Fibroblast of villous mesenchyme (primary cell): ENCODE data around the gene NEDD8. TPM values are rescaled to one million over a fixed set of nuclear protein-coding genes. Genes with fewer than 3 reads are reported as not detected.

Experiments used
- DNase-seq: peaks from one replicate; pipeline ENCODE4 v3.0.0-alpha.2; 2010; ENCODE audit warnings: low read depth
- H3K4me3 ChIP-seq: 2 replicates; pipeline ENCODE4 v1.5.1; 2011; ENCODE audit warnings: low read depth, mild to moderate bottlenecking, low read length
- total RNA-seq: library from RNA; depleted of rRNA; stranded (reverse); fragments of >200 nt; gene quantifications from 2 replicates; pipeline ENCODE4 v1.2.3, GENCODE V29; 2012
- TF ChIP-seq, protein P1 (sequence below): IDR thresholded peaks from 2 replicates; pipeline ENCODE4 v1.5.1; 2012; ENCODE audit warnings: low read depth, mild to moderate bottlenecking, low read length; ENCODE audit not compliant: insufficient read depth

NEDD8 gene
- total RNA-seq, 1 donor: 128 TPM

DNA sequence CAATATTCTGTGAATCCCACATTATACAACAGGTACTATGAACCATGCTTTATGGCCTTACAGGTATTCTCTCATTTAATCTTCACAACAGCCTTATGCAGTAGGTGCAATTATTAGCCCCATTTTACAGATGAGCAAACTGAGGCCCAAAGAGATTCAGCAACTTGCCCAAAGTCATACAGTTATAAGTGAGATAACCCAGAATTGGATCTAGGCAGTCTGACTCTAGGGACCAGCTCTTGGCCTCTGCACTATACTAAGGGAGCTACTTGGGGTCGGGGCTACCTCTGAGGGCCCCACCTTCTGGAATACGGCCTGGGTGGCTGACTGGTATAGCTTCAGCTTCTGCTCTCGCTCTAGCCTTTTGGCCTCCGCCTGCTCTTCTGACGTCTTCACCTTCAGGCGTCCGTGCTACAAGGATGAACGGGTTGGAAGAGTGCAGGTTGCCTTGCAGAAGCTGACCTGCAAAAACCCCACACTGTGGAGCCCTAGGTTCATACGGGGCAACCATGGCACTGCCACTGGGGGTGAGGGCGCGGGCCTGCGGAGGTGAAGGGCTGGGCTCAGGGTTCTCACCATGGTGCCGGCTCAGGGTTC, 38.5 kb upstream of the NEDD8 start:
- DNase-seq: no peak
- H3K4me3 ChIP-seq: peak overlapping the region; percentile 95
- TF ChIP-seq, protein P1, sequence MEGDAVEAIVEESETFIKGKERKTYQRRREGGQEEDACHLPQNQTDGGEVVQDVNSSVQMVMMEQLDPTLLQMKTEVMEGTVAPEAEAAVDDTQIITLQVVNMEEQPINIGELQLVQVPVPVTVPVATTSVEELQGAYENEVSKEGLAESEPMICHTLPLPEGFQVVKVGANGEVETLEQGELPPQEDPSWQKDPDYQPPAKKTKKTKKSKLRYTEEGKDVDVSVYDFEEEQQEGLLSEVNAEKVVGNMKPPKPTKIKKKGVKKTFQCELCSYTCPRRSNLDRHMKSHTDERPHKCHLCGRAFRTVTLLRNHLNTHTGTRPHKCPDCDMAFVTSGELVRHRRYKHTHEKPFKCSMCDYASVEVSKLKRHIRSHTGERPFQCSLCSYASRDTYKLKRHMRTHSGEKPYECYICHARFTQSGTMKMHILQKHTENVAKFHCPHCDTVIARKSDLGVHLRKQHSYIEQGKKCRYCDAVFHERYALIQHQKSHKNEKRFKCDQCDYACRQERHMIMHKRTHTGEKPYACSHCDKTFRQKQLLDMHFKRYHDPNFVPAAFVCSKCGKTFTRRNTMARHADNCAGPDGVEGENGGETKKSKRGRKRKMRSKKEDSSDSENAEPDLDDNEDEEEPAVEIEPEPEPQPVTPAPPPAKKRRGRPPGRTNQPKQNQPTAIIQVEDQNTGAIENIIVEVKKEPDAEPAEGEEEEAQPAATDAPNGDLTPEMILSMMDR: no peak

DNA sequence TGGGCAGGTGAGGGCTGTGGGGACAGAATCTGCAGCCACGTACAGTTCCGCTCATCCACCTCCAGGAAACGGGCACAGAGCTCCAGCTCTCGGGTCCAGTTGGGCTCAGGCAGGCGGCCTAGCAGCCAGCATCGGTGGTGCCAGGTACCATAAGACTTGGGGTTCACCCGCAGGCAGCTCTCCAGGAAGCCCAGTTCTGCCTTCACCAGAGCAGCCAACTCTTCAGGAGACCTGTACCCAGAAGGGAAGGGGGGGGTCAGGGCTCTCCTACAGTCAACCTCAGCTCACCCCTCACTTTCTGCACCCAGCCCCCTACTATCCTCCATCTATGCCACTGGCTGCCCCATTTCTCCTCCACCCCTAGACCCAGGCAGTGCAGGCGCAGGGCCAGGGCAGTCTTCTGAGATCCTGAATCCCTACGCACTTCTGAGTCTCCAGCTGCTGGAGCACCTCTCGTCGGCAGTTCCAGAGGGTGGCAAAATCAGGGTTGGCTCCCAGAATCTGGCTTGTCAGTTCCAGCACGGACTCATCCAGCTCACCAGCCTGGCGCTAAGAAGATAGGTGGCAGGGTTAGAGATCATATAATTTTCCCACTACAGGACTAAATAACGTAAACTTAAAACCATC, 37.9 kb upstream of the NEDD8 start:
- H3K4me3 ChIP-seq: no peak overlapping the region
- TF ChIP-seq, protein P1: no peak
- no peak for DNase-seq

DNA sequence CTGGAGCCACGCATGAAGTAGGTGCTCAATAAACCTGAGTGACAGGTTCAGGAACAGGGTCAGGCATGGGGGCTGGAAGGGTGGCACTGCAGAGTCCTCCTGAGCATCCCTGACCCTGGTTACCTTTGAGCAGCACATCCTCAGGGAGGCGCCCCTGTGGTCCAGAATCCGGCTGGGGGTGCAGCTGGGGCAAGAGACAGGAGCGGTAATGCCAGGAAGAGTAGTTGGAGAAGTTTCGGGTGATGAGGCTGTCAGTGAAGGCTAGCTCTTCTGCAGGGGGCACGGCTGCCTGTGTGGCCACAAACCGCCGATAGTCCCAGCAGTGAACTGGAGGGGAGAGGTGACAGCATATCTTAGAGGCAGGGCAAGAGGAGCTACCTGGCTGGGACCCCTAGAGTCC, 37.2 kb upstream of the NEDD8 start:
- TF ChIP-seq, protein P1: no peak
- no peak for DNase-seq
- no peak overlapping the region for H3K4me3 ChIP-seq

DNA sequence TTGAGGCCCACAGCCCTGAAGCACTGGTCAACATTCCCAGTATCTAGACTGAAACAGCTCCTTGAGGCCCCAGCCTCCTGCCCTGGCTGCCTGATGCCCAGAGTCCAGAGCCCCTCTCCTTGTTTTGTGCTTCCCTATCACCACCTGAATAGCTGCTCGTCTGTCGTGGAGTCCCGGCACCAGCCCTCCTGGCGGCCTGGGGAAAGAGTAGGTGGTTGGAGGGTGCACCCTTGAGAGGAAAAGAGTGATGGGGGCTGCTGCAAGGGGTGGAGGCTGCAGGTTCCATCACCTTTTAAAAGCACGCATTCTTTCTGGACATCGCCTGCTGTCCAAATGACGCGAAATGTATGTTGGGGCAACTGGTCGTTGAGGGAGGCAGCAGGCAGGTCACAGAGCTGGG, 36.1 kb upstream of the NEDD8 start:
- no peak overlapping the region for H3K4me3 ChIP-seq
- DNase-seq: no peak
- TF ChIP-seq, protein P1: no peak

DNA sequence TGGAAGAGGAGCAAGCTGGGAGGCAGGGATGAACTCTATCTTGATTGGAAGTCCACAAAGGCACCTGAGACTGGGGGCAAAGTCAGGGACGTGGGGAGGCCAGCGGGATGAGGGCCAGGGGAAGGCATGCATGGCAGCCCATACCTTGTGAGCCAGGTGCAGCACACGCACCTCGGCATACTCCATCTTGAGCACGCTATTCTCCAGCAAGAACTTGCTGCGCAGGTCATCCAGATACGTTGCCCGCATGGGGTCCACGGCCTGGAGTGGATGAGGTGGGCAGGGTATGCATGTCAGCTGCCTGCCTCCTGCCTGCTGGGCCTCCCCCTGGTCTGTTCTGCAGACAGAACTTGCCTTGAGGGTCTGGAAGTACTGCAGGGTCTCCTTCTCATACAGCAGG, 35.3 kb upstream of the NEDD8 start:
- H3K4me3 ChIP-seq: no peak overlapping the region
- DNase-seq: no peak
- TF ChIP-seq, protein P1: no peak

DNA sequence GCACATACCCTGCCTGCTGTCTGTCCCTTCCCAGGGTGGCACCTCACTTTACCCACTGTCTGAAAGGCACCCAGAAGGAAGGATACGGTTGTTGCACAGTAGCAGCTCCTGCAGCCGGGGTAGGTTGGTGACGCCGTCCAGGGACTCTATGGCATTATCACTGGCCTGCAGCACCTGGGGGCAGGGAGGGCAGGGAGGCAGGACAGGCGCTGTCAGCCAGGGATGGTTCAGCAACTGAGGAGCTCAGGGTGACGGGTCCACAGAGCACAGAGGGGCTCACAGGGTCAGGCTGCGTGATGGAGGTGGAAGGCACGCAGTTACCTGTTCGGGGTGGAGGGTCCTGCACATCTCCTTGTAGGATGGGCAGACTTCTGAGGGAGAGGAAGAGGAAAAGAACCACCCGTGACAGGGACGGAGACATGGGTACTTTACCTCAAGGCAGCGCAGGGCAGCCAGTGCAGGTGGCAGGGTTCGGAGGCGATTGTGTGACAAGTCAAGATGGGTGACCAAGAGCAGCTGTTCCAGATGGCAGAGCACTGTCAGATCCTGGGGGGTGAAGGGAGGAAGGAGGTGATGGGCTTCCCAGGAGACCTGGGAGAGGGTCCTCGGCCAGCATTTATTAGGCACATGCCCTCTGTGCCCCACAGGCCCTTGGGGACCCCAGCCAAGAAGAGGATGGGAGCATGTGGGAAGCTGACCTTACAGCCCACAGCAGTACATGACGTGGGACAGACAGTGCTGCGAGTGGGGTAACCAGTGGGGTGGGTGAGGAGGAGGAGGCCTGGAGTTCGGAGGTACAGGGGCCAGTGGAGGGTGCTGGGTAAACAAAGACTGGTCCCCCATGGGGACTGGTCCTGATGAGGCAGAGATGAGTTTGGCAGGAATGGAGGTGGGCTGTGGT, 34.4 kb upstream of the NEDD8 start:
- no peak overlapping the region for H3K4me3 ChIP-seq
- DNase-seq: no peak
- TF ChIP-seq, protein P1: no peak
